HG03039 (cell line): Measurements from ENCODE around the gene SUSD3.

Experiments used
- ATAC-seq: cut with Tn5 transposase; IDR thresholded peaks from one replicate; pipeline ENCODE4 v1.9.1; 2021; ENCODE audit warnings: mild to moderate bottlenecking, moderate library complexity; ENCODE audit not compliant: unreplicated experiment

SUSD3 gene

DNA sequence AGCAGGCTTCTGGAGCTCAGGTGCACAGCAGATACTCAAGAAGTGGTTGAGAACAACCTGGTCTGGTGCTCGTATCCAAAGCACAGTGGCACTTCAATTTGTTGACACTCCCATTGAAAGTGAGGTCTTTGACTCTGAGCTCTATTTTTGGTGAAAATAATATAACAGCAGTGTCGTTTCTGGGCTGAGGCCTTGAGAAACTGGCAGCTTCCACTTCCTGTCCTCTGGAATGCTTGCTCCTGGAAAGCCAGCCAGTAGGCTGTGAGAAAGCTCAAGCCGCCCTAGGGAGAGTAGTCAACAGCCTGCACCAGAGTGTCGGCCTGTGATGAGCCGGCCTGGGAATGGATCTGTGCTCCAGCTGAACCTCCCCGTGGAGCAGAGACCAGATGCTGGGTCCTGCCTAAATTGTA is 6.8 kb upstream of the SUSD3 start:
- ATAC-seq, result no peak

DNA sequence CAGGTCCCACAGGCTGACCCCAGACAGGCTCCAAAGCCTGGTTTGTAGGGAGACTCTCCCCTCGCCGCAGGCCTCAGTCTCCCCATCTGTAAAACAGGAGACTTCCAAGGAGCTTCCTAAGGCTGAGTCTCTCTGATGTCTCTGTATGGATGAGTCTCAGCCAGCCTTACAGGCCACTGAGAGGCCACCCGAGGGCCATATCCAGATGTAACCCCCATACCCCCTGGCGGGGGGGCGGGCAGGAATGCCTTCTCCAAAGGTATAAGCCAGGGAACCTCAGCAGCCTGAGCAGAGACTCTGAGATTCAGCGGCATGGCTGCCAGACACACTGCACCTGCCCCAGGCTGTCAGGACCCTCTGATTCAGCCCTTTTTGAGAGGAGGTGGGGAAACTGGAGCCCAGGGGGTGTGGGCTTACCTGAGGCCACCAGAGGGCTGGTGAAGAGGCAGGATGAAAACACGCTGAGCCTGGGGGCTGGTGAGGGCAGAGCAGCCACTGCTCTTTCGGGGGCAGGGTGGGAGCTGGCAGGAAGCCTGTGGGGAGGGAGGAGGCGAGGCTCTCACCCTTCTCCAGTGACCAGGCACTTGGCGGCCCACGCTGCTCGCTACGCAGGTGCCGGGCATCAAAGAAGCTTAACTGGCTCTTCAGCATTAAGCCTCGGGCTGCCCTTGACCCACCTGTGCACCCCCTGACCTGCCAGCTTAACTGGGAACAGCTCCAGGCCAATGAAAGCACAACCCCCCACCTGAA is 5.5 kb upstream of the SUSD3 start:
- no peak for ATAC-seq

DNA sequence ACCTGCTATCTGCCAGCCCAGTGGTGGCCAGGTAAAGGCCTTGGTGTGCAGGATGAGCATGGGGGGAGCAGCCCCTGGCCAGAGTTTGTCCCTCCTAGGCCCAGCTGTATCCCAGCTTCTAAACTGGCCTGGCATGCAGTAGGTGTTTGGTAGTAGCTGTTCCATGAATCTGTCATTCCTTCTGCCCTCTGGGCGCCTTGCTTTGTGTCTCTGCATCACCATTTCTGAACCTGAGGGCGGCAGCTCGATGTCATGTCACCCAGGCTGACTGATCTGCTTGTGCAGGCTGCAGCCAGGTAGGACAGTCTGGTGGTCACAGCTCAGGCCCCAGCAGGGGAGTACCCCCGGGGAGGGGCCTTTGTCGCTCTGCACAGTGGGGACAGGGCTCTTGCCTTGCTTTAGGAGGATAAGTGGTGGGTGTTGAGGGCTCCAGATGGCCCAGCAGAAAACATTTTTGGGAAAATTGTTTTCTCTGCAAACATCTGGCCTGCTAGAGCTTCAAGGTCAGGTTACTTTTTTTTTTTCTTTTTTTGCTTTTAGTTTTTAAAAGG is 4.6 kb upstream of the SUSD3 start:
- ATAC-seq, result no peak

DNA sequence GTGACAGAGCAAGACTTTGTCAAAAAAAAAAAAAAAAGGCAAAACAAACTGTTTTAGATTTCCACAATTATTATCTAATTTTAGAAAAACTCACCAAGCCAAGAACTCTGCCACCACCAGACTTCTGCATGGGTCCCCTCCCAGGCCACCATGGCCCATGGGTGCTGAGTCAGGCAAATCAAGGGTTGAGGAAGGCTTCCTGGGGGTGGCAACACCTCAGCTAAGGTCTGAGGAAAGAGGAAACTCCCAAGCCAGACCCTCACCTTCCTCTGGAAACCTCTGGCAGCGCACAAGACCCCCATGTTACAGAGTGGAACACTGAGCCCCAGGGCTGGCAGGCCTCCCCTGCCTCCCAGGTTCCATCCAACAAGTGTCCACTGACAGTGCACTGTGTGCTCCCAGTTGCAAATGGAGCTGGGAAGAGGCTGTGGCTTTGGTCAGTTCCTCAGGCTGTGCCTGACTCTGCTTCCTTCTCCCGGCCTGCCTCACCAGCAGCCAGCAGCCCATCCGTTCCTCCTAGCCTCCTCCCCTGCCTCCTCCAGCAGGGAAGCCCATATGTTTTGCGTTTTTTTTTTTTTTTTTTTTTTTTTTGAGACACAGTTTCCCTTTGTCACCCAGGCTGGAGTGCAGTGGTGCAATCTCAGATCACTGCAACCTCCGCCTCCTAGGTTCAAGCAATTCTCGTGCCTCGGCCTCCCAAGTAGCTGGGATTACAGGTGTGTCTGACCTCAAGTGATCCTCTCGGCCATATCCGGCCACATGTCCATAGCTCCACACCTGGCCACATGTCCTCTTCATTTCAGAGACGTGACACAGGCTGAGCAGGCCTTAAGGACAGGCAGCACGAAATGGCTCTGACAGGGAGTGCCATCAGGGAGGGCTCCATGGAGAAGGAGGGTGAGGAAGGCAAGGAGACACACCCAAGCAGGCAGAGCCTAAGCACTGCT is 3.5 kb upstream of the SUSD3 start:
- ATAC-seq, result no peak

DNA sequence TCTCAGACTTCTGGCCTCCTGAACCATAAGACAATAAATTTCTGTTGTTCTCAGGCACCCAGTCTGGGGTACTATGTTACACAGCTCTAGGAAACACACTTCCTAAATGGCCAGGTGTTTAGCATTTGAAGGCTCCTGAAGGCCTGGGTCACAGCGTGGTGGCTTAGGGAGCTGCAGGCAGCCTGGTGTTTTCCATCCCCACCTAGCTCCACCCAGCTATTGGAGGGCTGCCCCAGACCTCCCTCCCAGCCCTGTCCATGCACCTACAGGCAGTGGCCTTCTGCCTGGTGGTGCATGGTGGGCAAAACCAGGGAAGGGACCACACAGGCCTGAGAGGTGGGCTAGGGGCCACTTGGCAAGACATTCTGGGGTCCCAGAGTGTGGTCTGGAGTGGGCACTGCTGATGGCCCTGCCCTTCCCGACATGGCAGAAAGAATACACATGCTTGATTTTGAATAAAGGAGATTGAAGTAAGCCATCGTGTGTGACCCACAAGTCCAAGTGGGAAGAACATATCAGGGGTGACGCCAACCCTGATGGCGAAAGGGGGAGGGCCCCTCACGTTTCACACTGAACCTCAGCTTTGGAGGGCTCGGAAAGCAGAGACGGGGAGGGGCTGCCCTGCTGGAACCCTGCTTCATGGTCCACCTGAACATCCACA is 1.3 kb upstream of the SUSD3 start:
- no peak for ATAC-seq

DNA sequence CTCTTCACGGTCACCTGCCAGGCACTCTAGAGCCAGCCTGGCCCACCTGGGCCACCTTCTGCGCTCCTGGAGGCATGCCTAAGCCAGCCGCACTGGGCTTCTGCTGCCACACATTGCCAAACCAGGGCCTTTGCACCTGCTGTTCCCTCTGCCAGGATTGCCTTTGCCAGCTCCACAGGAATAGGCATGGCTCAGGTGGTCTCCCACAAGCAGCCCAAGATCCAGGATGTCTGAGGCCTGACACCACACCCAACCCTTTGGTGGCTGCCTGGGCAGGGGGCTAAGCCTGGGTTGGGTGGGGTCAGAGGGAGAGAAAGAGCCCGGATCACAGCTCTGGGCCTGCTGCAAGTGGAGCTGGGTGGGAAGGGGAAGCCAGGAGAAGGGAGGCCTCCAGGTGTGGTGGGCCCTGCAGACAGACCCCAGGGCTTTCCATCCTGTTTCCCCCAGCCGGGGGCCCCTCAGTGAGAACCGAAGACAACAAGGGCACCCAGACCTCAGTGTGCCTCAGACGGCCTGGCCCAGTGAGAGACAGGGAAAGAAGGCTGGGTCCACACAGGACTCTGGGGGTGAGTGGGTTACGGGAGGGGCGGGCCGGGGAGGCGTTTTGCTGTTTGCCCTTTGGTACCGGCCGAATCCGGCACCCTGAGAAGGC is 672 bp upstream of the SUSD3 start:
- ATAC-seq, result no peak

DNA sequence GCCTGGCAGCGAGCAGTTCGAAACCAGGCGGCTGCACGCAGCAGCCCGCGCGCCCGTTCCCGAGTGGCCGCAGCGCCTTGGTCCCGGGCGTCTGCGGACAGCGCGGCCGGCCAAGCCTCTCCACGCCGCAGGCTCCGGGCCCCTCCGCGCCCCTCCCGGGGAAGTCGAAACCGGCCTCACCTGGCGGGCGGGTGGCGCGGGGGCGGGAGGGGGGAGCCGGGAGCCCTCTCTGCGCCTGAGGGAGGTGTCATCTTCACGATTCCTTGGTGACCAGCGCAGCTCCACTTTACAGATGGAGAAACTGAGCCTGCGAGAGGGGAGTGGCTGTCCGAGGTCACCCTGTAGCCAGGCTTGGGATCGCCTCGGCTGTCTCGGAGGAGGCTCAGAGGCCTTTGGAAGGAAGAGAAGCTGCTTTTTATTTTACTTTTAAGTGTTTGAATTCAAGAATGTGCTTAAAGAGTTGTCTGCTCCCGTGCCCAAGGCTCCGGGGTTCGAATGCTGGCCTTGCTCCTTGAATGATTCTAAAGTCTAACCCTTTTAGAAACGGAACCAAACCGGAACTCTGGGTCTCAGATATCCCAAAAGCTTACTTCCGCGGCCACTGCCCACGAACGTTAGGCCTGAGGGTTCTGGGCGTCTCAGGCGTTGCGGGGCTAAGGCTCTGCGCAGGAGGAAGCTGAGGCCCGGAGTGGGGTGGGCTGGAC is 662 bp downstream of the SUSD3 start:
- ATAC-seq, result no peak

DNA sequence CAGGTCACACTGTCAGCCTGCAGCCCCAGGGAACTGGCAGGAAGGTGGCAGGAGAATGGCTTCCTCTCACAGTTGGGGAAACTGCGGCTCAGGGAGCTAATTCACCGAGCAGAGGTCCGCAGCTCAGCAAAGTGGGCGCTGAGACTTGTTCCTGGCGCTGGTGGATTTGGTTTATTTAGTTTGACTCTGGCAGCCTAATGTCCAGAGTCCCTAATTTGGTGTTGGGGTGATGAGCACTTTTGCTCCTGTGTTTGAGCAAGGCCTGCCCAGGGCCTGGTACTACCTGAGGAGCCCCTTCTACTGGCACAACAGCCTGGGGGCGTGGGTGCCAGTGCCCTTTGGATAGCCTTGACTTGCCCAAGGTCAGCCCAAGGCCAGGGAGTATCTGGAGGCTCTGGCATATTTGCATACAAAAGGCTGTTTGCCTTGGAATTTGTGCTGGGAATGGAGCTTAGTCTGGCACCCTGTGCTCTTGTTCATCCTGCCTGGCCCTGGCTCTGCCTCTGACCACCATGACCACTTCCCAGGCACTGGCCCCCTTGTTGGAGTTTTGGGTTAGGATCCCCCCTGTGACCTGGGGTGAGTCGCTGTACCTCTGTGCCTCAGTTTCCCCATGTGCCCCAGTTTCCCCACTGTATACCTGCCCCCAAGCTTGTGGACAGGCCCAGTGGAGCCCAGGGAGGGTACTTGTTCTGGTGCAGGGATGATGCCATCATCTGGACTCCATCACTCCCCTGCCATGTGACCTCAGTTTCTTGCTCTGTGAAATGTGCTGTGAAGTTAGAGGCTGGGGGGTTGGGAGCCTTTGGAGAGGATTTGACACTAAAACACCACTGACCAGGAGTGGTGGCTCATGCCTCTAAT is 1.4 kb downstream of the SUSD3 start:
- ATAC-seq, result no peak

DNA sequence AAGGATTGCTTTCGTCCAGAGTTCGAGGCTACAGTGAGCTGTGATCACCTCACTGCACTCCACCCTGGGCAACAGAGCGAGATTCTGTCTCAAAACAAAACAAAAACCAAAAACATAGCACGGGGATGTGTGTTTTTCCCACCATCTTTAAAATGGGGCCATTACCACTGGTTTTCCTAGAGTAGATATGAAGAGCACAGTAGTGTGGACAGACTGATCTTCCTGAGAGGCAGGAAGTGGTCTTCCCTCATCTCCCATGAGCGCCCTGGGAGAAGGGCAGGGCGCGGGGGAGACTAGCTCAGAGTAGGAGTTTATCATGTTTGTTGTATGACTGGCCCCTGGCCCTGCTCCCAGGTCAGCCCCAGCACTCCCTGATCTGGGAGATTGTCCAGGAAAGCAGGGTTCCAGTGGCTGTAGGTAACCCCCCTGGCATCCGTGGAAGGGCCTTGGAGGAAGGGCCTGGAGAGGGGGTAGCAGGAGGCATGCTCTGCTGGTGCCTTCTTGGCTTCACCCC is 2.3 kb downstream of the SUSD3 start:
- no peak for ATAC-seq

DNA sequence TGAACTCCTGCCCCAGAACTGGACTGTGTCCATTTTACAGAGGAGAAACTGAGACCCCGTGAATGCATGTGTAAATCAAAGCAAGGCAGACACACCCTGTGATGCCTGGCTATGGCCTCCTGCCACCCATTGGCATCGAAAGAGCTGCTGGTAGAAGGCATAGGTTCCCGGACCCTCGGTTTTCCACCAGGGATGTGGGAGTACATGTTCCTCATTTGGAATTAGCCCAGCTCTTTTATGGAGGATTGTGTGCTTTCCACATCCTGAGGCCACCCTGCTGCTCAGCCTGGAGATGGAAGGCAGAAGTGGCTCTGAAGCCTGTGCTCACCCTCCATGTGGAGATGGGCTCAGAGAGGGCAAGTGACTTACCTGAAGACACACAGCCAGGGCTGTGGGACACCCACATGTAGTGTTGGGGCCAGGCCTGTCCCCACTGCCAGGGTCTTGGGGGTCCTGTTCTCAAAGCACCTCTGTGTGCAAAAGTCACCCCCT is 2.8 kb downstream of the SUSD3 start:
- ATAC-seq, result no peak

DNA sequence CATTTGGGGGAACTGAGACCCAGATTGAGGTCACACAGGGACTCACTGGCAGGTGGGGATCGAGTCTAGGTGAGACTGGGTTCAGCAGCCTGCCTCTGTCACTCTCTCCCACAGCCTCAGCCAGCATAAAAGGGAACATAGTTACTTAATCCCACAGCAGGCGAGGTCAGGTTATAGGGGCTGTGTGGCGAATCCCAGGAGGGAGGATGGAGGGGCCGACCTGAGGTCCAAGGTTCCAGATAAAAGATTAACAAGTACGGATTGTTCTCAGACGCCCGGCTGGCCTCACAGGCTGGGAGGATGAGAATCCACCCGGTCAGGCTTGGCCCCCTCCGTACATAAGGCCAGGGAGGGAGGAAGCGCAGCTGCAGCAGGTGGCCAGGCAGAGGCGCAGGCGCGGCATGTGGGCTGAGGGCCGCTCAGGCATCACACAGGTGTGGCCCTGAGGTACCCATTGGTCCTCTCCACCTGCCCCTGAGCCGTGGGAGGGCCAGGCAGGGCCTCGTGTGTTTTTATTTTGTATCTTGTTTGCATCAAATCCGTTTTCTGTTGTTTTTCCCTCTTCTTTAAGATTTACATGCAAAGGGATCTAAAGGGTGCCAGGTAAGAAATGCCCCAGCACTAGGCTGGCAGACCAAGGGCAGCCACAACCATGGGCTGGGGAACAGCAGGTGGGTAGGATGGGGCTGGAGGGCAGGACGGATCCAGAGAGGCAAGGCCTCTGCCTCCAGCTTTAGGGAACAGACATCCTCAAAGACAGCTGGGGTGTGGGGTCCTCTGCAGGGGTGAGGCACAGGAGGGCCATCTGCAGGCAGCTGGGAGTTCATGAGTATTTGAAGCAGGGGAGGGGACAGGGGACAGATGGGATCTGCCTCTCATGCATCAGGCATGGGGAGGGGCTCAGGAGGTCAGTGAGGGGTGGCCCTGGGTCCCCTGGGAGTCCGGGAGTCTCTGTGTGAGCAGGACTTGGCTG is 3.6 kb downstream of the SUSD3 start:
- ATAC-seq, result no peak

DNA sequence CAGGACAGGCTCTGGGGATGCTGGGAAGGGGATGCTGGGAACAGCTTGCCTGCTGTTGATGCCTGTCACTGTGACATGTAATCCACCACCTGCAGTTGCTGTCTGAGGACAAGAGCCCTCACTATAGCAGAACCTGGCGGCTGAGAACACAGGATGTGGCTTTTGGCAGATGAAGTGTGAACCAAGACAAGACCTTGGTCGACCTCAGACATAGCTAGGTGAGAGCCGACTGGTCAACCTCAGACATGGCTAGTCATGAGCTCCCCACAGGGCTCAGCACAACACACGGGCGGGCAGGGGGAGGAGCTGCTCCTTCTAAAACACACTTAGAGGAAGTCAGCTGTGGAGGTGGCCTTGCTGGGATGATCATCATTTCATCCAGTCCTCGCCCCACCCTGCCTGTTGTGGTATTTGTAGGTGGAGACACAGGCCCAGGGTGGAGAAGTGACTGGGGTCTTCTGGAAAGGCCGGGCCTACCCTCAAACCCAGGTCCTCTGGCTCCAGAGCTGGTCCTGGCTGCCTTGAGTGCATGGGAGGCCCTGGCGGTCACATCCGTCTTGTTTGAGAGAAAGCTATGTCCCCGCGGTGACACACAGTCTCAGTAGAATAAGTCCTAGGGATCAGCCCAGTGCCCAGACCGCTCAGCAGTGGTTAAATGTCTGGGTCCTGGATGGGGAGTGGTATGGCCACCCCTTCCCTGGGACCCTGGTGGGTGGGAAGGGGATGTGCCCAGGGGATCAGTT is 6.1 kb downstream of the SUSD3 start:
- ATAC-seq, result peak; percentile 80

DNA sequence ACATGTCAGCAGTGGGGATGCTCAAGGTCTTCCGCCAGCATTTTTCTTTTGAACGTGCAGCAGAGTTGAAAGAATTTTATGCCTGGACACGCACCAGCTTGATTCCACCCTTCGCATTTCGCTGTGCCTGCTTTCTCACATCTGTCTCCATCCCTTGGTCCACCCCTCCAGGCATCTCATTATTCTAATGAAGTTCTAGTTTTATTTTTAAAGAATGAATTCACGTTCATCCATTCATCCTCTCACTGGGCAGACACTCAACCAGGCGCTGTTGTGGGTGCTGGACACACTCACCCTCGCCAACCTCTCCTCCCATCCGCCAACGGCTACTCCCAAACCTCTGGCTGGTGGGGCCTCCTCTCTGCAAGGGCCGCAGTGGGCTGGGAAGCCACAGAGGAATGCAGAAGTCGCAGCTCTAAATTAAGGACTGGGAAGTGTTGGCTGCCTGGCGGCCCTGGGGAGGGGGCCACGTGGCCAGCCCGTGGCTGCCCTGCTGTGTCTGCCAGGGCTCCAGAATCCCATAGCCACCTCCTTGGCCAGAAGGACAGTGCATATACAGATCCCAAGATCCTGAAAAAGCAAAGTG is 6.7 kb downstream of the SUSD3 start:
- no peak for ATAC-seq

DNA sequence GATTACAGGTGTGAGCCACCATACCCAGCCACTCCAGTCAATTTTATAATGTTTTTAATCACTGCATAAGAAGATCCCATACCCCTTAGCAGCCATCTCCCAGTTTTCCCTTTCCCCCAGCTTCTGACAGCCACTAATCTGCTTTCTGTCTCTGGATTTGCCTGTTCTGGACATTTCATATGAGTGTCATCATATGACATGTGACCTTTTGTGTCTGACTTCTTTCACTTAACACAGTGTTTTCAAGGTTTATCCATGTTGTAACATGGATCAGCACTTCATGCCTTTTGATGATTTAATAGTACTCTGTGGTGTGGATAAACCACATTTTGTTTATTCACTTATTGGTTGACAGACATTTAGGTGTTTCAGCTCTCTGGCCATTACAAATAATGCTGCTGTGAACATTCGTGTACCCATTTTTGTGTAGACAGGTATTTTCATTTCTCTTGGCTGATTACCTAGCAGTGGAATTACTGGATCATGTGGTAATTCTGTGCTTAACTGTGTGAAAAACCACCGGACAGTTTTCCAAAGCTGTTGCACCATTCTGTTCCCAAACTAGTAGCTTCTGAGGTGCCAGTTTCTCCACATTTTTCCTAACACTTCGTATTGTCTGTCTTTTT is 8.6 kb downstream of the SUSD3 start:
- ATAC-seq, result no peak

DNA sequence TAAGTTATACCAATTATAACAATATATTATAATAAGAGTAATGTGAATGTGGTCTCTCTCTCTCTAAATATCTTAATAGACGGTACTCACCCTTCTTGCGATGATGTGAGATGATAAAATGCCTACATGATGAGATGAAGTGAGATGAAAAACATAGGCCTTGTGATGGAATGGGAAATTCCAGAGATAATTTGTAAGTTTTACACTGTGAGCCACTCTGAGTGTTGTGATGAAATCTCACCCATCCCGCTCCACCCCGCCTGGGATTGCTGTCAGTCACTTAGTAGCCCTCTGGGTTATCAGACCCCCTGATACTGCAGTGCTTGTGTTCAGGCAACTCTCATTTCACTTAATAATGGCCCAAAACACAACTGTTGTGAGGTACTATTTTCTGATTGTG is 10.5 kb downstream of the SUSD3 start:
- ATAC-seq, result no peak

DNA sequence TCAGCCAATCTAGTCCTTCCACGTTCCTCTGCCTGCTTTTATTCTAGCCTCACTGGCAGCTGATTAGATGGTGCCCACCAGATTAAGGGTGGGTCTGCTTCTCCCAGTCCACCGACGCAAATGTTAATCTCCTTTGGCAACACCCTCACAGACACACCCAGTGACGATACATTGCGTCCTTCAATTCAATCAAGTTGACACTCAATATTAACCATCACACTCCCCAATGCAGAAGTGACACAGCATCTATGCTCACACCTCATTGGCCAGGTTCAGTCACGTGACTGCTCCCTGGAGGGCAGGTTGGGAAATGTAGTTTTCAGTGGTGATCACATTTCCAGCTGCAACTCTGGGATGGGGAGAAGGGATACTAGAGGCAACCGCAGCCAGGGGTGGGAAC is 13.0 kb downstream of the SUSD3 start:
- ATAC-seq, result no peak
